Measurements from ENCODE around the gene NCOA3. TPM values are rescaled to one million over a fixed set of nuclear protein-coding genes. Genes with fewer than 3 reads are reported as not detected.
"Not testable (repeated sequence)": the region's sequence is repeated elsewhere in the genome, so short reads cannot be mapped to it uniquely, and the experiment has no call there.

Gene NCOA3
- polyA plus RNA-seq, 1 of the 3 experiments (the other 2 are of a cell fraction), result 5.8 TPM

- H3K9me2 ChIP-seq; H3K4me2 ChIP-seq; H3K79me2 ChIP-seq (ENCODE audit: insufficient read depth); POLR2A ChIA-PET; H3K4me3 ChIP-seq (ENCODE audit: low read depth in 2 of 2, low read length in 1 of 2); H2AFZ ChIP-seq (ENCODE audit: low read depth); H3K4me1 ChIP-seq (ENCODE audit: control insufficient read depth in 1 of 2, insufficient read depth in 2 of 2, low read depth in 1 of 2, low read length in 1 of 2); H3K36me3 ChIP-seq (replicated peaks in 1 of 2; ENCODE audit: control insufficient read depth in 1 of 2, insufficient read depth in 2 of 2, low read length in 1 of 2); H3K9ac ChIP-seq; H3K27me3 ChIP-seq (ENCODE audit: insufficient read depth); H4K20me1 ChIP-seq (ENCODE audit: insufficient read depth); H3K9me3 ChIP-seq; DNase-seq: not testable (repeated sequence)
- 89% methylated on average over 8 of the region's 8 CpGs for WGBS (ENCODE audit: low lambda C conversion rate)
- H3F3A ChIP-seq (replicated peaks; ENCODE audit: insufficient read depth), result peaks cover 19% of the 10 kb centered on the region
- H3K27ac ChIP-seq (ENCODE audit: low read depth in 2 of 2, low read length in 1 of 2), result 0 out of 4 replicates have a peak overlapping the region, but pooled peaks of 1 of the 2 experiments have one; percentile 57
- CTCF ChIA-PET, result interaction anchor here (1.0 to 1.4 kb wide), 3 partner anchors 22 to 74 kb away, joined by 3 to 4 read pairs (median 4); no protein-coding TSS in a partner anchor
Measured at GRCh38 chr20:47458280-47459050, 43.2 kb upstream of the NCOA3 start.

- no peaks in the 10 kb centered on the region for H3K9me2 ChIP-seq
- no peaks in the 10 kb centered on the region for H3K9me3 ChIP-seq
- CTCF ChIA-PET, result interaction anchor here (1.1 to 1.4 kb wide), 2 partner anchors 21 to 75 kb away, joined by 3 to 4 read pairs; no protein-coding TSS in a partner anchor
- no peaks in the 10 kb centered on the region for H4K20me1 ChIP-seq (ENCODE audit: insufficient read depth)
- H3K27me3 ChIP-seq (ENCODE audit: insufficient read depth), result no peaks in the 10 kb centered on the region
- no peak overlapping the region for H3K4me3 ChIP-seq (ENCODE audit: low read depth in 2 of 2, low read length in 1 of 2)
- no peak overlapping the region for H2AFZ ChIP-seq (ENCODE audit: low read depth)
- H3K79me2 ChIP-seq (ENCODE audit: insufficient read depth), result no peaks in the 10 kb centered on the region
- H3K36me3 ChIP-seq (replicated peaks in 1 of 2; ENCODE audit: control insufficient read depth in 1 of 2, insufficient read depth in 2 of 2, low read length in 1 of 2), result no peaks in the 10 kb centered on the region
- H3K4me1 ChIP-seq (ENCODE audit: control insufficient read depth in 1 of 2, insufficient read depth in 2 of 2, low read depth in 1 of 2, low read length in 1 of 2), result peaks cover under 1 to 5% of the 10 kb centered on the region in 2 experiments; a peak in 2 of 4 replicates
- H3K4me2 ChIP-seq, result no peak overlapping the region
- TF ChIP-seq TEAD4 (IDR thresholded peaks at IDR 0.05; ENCODE audit: borderline replicate concordance, insufficient read depth), result no peak
- 90% methylated on average over 9 of the region's 9 CpGs for WGBS (ENCODE audit: low lambda C conversion rate)
- no peak overlapping the region for H3K9ac ChIP-seq
- no peak overlapping the region for H3K27ac ChIP-seq (ENCODE audit: low read depth in 2 of 2, low read length in 1 of 2)
- peaks cover 22% of the 10 kb centered on the region for H3F3A ChIP-seq (replicated peaks; ENCODE audit: insufficient read depth)
- POLR2A ChIA-PET, result no interaction called here
- DNase-seq, result no peak
Measured at GRCh38 chr20:47459344-47460073, 42.2 kb upstream of the NCOA3 start.

GRCh38 chr20:47460761-47461112, 41.0 kb upstream of the NCOA3 start:
- H3K4me2 ChIP-seq; H3K9ac ChIP-seq; H2AFZ ChIP-seq (ENCODE audit: low read depth); H3K36me3 ChIP-seq (replicated peaks in 1 of 2; ENCODE audit: control insufficient read depth in 1 of 2, insufficient read depth in 2 of 2, low read length in 1 of 2); H3K9me3 ChIP-seq; H3K27me3 ChIP-seq (ENCODE audit: insufficient read depth); H3K9me2 ChIP-seq; H4K20me1 ChIP-seq (ENCODE audit: insufficient read depth); POLR2A ChIA-PET; H3K79me2 ChIP-seq (ENCODE audit: insufficient read depth); CTCF ChIA-PET; H3K4me3 ChIP-seq (ENCODE audit: low read depth in 2 of 2, low read length in 1 of 2); DNase-seq; H3K27ac ChIP-seq (ENCODE audit: low read depth in 2 of 2, low read length in 1 of 2); H3K4me1 ChIP-seq (ENCODE audit: control insufficient read depth in 1 of 2, insufficient read depth in 2 of 2, low read depth in 1 of 2, low read length in 1 of 2): not testable (repeated sequence)
- H3F3A ChIP-seq (replicated peaks; ENCODE audit: insufficient read depth), result peaks cover 22% of the 10 kb centered on the region
- 96% methylated on average over 6 of the region's 6 CpGs for WGBS (ENCODE audit: low lambda C conversion rate)

- H3K27ac ChIP-seq (ENCODE audit: low read depth in 2 of 2, low read length in 1 of 2), result no peak overlapping the region
- no peaks in the 10 kb centered on the region for H3K79me2 ChIP-seq (ENCODE audit: insufficient read depth)
- no peaks in the 10 kb centered on the region for H3K27me3 ChIP-seq (ENCODE audit: insufficient read depth)
- no peak overlapping the region for H3K4me2 ChIP-seq
- no peaks in the 10 kb centered on the region for H3K9me2 ChIP-seq
- 88% methylated on average over 5 of the region's 5 CpGs for WGBS (ENCODE audit: low lambda C conversion rate)
- H3K36me3 ChIP-seq (replicated peaks in 1 of 2; ENCODE audit: control insufficient read depth in 1 of 2, insufficient read depth in 2 of 2, low read length in 1 of 2), result no peaks in the 10 kb centered on the region
- peaks cover 22% of the 10 kb centered on the region for H3F3A ChIP-seq (replicated peaks; ENCODE audit: insufficient read depth)
- H3K9ac ChIP-seq, result no peak overlapping the region
- no peaks in the 10 kb centered on the region for H3K9me3 ChIP-seq
- no peak overlapping the region for H3K4me3 ChIP-seq (ENCODE audit: low read depth in 2 of 2, low read length in 1 of 2)
- no peak for DNase-seq
- no peaks in the 10 kb centered on the region for H4K20me1 ChIP-seq (ENCODE audit: insufficient read depth)
- CTCF ChIA-PET, result no interaction called here
- H2AFZ ChIP-seq (ENCODE audit: low read depth), result no peak overlapping the region
- POLR2A ChIA-PET, result interaction anchor here (0.6 kb wide), 1 partner anchor 157 kb away, joined by 3 read pairs; no protein-coding TSS in a partner anchor
- peaks cover 2 to 10% of the 10 kb centered on the region in 2 experiments; a peak in 2 of 4 replicates for H3K4me1 ChIP-seq (ENCODE audit: control insufficient read depth in 1 of 2, insufficient read depth in 2 of 2, low read depth in 1 of 2, low read length in 1 of 2)
- TF ChIP-seq REST (IDR thresholded peaks at IDR 0.05; ENCODE audit: low read depth, low read length) (no peak), EP300 (IDR thresholded peaks at IDR 0.05; ENCODE audit: borderline replicate concordance in 1 of 2, low read depth in 1 of 2, low read length in 1 of 2) (no peak), YY1 (IDR thresholded peaks at IDR 0.05; ENCODE audit: low read depth) (no peak), FOXJ3 (CRISPR knock-in tag; IDR thresholded peaks at IDR 0.05) (no peak), POLR2AphosphoS5 (IDR thresholded peaks at IDR 0.05; ENCODE audit: low read depth, low read length) (no peak), IRF3 (IDR thresholded peaks at IDR 0.05; ENCODE audit: low read depth, low read length) (no peak)
Measured at GRCh38 chr20:47461120-47461685, 40.5 kb upstream of the NCOA3 start.

All from SK-N-SH (cell line).